Mesendoderm (in vitro differentiated cells): ENCODE results near the gene RAP2B.
"Not testable (repeated sequence)": the region's sequence is repeated elsewhere in the genome, so short reads cannot be mapped to it uniquely, and the experiment has no call there.

Experiments used
- DNase-seq: peaks from one replicate; pipeline ENCODE4 v3.0.0; 2013
- H2AK5ac ChIP-seq: 2 replicates; pipeline ENCODE4 v1.6.1; 2013; ENCODE audit warnings: low read length, inconsistent platforms
- H2BK120ac ChIP-seq: 2 replicates; pipeline ENCODE4 v1.6.1; 2013; ENCODE audit warnings: low read depth, mild to moderate bottlenecking, low read length, moderate library complexity, mixed read lengths
- H2BK15ac ChIP-seq: replicated peaks from 2 replicates; pipeline ENCODE4 v1.6.1; 2013; ENCODE audit warnings: low read depth, mild to moderate bottlenecking, moderate library complexity
- H2BK5ac ChIP-seq: 2 replicates; pipeline ENCODE4 v1.6.1; 2013; ENCODE audit warnings: low read length, inconsistent platforms
- H3K18ac ChIP-seq: 2 replicates; pipeline ENCODE4 v1.6.1; 2013; ENCODE audit warnings: mild to moderate bottlenecking, low read length, mixed read lengths
- H3K23ac ChIP-seq: one replicate; pipeline ENCODE4 v1.6.1; 2013; ENCODE audit warnings: low read length
- H3K27ac ChIP-seq: 2 replicates; pipeline ENCODE4 v1.5.1; 2013; ENCODE audit warnings: low read depth, mild to moderate bottlenecking, inconsistent platforms, low read length, moderate library complexity
- H3K27me3 ChIP-seq: 2 replicates; pipeline ENCODE4 v1.6.1; 2013; ENCODE audit warnings: low read length, control low read depth, mild to moderate bottlenecking, inconsistent platforms; ENCODE audit not compliant: insufficient read depth, poor library complexity
- H3K36me3 ChIP-seq: 2 replicates; pipeline ENCODE4 v1.6.1; 2013; ENCODE audit warnings: low read length, inconsistent platforms; ENCODE audit not compliant: control insufficient read depth, insufficient read depth
- H3K4ac ChIP-seq: one replicate; pipeline ENCODE4 v1.6.1; 2013; ENCODE audit warnings: low read depth, mild to moderate bottlenecking, low read length, moderate library complexity
- H3K4me1 ChIP-seq: 2 replicates; pipeline ENCODE4 v1.6.1; 2013; ENCODE audit warnings: low read depth, low read length, inconsistent platforms; ENCODE audit not compliant: control insufficient read depth
- H3K4me2 ChIP-seq: 2 replicates; pipeline ENCODE4 v1.6.1; 2013; ENCODE audit warnings: low read length
- H3K4me3 ChIP-seq: 2 replicates; pipeline ENCODE4 v1.5.1; 2013; ENCODE audit warnings: mild to moderate bottlenecking, low read length
- H3K56ac ChIP-seq: one replicate; pipeline ENCODE4 v1.6.1; 2013; ENCODE audit warnings: low read length
- H3K79me1 ChIP-seq: 2 replicates; pipeline ENCODE4 v1.6.1; 2013; ENCODE audit warnings: low read length, inconsistent platforms
- H3K79me2 ChIP-seq: 2 replicates; pipeline ENCODE4 v1.6.1; 2013; ENCODE audit warnings: mild to moderate bottlenecking, low read length; ENCODE audit not compliant: control insufficient read depth, insufficient read depth
- H3K9ac ChIP-seq: 2 replicates; pipeline ENCODE4 v1.6.1; 2013; ENCODE audit warnings: low read length, inconsistent platforms
- H4K5ac ChIP-seq: one replicate; pipeline ENCODE4 v1.6.1; 2013; ENCODE audit warnings: low read length
- H4K8ac ChIP-seq: one replicate; pipeline ENCODE4 v1.6.1; 2013; ENCODE audit warnings: low read depth, mild to moderate bottlenecking, control low read depth, low read length, moderate library complexity
- WGBS: extraction: QIAGEN DNeasy Blood & Tissue Kit; methylation state at CpG from one replicate; pipeline ENCODE4 v1.1.7; 2013; ENCODE audit warnings: low lambda C conversion rate, missing lambda C conversion rate; ENCODE audit not compliant: insufficient coverage; ENCODE audit errors: extremely low coverage; 5-methylcytosine and 5-hydroxymethylcytosine counted together

The RAP2B gene

GRCh38 chr3:153144071-153144470, 18.0 kb upstream of the RAP2B start:
- no peak overlapping the region for H2BK5ac ChIP-seq
- H4K5ac ChIP-seq = no peak overlapping the region
- no CpG with 5 or more reads among the region's 1 CpG for WGBS
- H3K23ac ChIP-seq = no peak overlapping the region
- no peak overlapping the region for H2BK15ac ChIP-seq
- H3K27ac ChIP-seq = no peak overlapping the region
- no peak overlapping the region for H3K56ac ChIP-seq
- H2BK120ac ChIP-seq = no peak overlapping the region
- no peak overlapping the region for H3K4ac ChIP-seq
- no peak overlapping the region for H3K4me2 ChIP-seq
- H3K79me2 ChIP-seq = no peaks in the 10 kb centered on the region
- no peaks in the 10 kb centered on the region for H3K27me3 ChIP-seq
- no peak overlapping the region for H3K18ac ChIP-seq
- no peak overlapping the region for H3K9ac ChIP-seq
- no peak for DNase-seq
- H4K8ac ChIP-seq = no peak overlapping the region
- no peak overlapping the region for H2AK5ac ChIP-seq
- no peaks in the 10 kb centered on the region for H3K36me3 ChIP-seq
- H3K79me1 ChIP-seq = no peaks in the 10 kb centered on the region
- H3K4me3 ChIP-seq = no peak overlapping the region
- no peaks in the 10 kb centered on the region for H3K4me1 ChIP-seq

GRCh38 chr3:153144779-153145178, 17.2 kb upstream of the RAP2B start:
- no peak overlapping the region for H2BK5ac ChIP-seq
- H3K9ac ChIP-seq = no peak overlapping the region
- H3K79me1 ChIP-seq = no peaks in the 10 kb centered on the region
- no peak overlapping the region for H3K4ac ChIP-seq
- H3K27me3 ChIP-seq = no peaks in the 10 kb centered on the region
- H4K8ac ChIP-seq = no peak overlapping the region
- no CpG with 5 or more reads among the region's 1 CpG for WGBS
- H3K56ac ChIP-seq = no peak overlapping the region
- H3K4me1 ChIP-seq = no peaks in the 10 kb centered on the region
- no peak overlapping the region for H3K18ac ChIP-seq
- no peak overlapping the region for H2BK15ac ChIP-seq
- no peak overlapping the region for H3K4me3 ChIP-seq
- H3K23ac ChIP-seq = no peak overlapping the region
- no peaks in the 10 kb centered on the region for H3K36me3 ChIP-seq
- H2AK5ac ChIP-seq = no peak overlapping the region
- H2BK120ac ChIP-seq = no peak overlapping the region
- DNase-seq = no peak
- H3K27ac ChIP-seq = no peak overlapping the region
- H3K79me2 ChIP-seq = no peaks in the 10 kb centered on the region
- no peak overlapping the region for H3K4me2 ChIP-seq
- no peak overlapping the region for H4K5ac ChIP-seq

- Histone ChIP-seq H2AK5ac (no peak overlapping the region), H3K27ac (no peak overlapping the region), H3K23ac (no peak overlapping the region), H3K27me3 (no peaks in the 10 kb centered on the region), H3K4me3 (no peak overlapping the region), H3K4me1 (no peaks in the 10 kb centered on the region), H3K56ac (no peak overlapping the region), H3K79me2 (no peaks in the 10 kb centered on the region), H4K8ac (no peak overlapping the region), H4K5ac (no peak overlapping the region), H3K36me3 (no peaks in the 10 kb centered on the region), H2BK120ac (no peak overlapping the region), H3K9ac (no peak overlapping the region), H3K79me1 (no peaks in the 10 kb centered on the region), H2BK15ac (no peak overlapping the region), H3K4ac (no peak overlapping the region), H3K4me2 (no peak overlapping the region), H3K18ac (no peak overlapping the region), H2BK5ac (no peak overlapping the region)
- no peak for DNase-seq
Observed at GRCh38 chr3:153145454-153145853, 16.6 kb upstream of the RAP2B start.

GRCh38 chr3:153146191-153147053, 15.6 kb upstream of the RAP2B start:
- no peak overlapping the region for H3K27ac ChIP-seq
- no peak overlapping the region for H2BK15ac ChIP-seq
- no peak overlapping the region for H3K4ac ChIP-seq
- no peak overlapping the region for H4K5ac ChIP-seq
- H3K23ac ChIP-seq = no peak overlapping the region
- no peak overlapping the region for H3K56ac ChIP-seq
- H3K27me3 ChIP-seq = no peaks in the 10 kb centered on the region
- H3K79me2 ChIP-seq = no peaks in the 10 kb centered on the region
- no peak overlapping the region for H3K9ac ChIP-seq
- no peaks in the 10 kb centered on the region for H3K4me1 ChIP-seq
- DNase-seq = no peak
- no peak overlapping the region for H4K8ac ChIP-seq
- H3K4me3 ChIP-seq = no peak overlapping the region
- H3K79me1 ChIP-seq = no peaks in the 10 kb centered on the region
- H2BK120ac ChIP-seq = no peak overlapping the region
- H2AK5ac ChIP-seq = no peak overlapping the region
- no peaks in the 10 kb centered on the region for H3K36me3 ChIP-seq
- H2BK5ac ChIP-seq = no peak overlapping the region
- H3K18ac ChIP-seq = no peak overlapping the region
- H3K4me2 ChIP-seq = no peak overlapping the region
- WGBS = no CpG with 5 or more reads among the region's 6 CpGs

GRCh38 chr3:153150991-153151390, 11.0 kb upstream of the RAP2B start:
- Histone ChIP-seq H3K79me2 (no peaks in the 10 kb centered on the region), H3K27ac (no peak overlapping the region), H4K5ac (no peak overlapping the region), H2BK5ac (no peak overlapping the region), H3K36me3 (no peaks in the 10 kb centered on the region), H3K4me2 (no peak overlapping the region), H4K8ac (no peak overlapping the region), H2BK15ac (no peak overlapping the region), H3K79me1 (no peaks in the 10 kb centered on the region), H3K4me3 (no peak overlapping the region), H3K9ac (no peak overlapping the region), H3K18ac (no peak overlapping the region), H2AK5ac (no peak overlapping the region), H3K27me3 (no peaks in the 10 kb centered on the region), H3K56ac (no peak overlapping the region), H3K4me1 (no peaks in the 10 kb centered on the region), H3K4ac (no peak overlapping the region), H2BK120ac (no peak overlapping the region), H3K23ac (no peak overlapping the region)
- DNase-seq = no peak
- WGBS = no CpG with 5 or more reads among the region's 2 CpGs

GRCh38 chr3:153155786-153156185, 6.2 kb upstream of the RAP2B start:
- not testable (repeated sequence) for H2BK15ac ChIP-seq, H4K8ac ChIP-seq, H3K56ac ChIP-seq, DNase-seq, H3K36me3 ChIP-seq, H2AK5ac ChIP-seq, H3K9ac ChIP-seq, H3K79me2 ChIP-seq, H2BK120ac ChIP-seq, H3K18ac ChIP-seq, H3K4me3 ChIP-seq, H3K23ac ChIP-seq, H2BK5ac ChIP-seq, H3K4me1 ChIP-seq, H4K5ac ChIP-seq, H3K27me3 ChIP-seq, H3K4me2 ChIP-seq, H3K27ac ChIP-seq, H3K79me1 ChIP-seq, H3K4ac ChIP-seq
- WGBS = no CpG with 5 or more reads among the region's 29 CpGs
